ENCODE results near the gene HADHA. TPM values are rescaled to one million over a fixed set of nuclear protein-coding genes. Genes with fewer than 3 reads are reported as not detected.

The HADHA gene
- total and polyA plus RNA-seq, 7 experiments from 2014 or later: 83.8 to 150 (median 103) TPM

DNA sequence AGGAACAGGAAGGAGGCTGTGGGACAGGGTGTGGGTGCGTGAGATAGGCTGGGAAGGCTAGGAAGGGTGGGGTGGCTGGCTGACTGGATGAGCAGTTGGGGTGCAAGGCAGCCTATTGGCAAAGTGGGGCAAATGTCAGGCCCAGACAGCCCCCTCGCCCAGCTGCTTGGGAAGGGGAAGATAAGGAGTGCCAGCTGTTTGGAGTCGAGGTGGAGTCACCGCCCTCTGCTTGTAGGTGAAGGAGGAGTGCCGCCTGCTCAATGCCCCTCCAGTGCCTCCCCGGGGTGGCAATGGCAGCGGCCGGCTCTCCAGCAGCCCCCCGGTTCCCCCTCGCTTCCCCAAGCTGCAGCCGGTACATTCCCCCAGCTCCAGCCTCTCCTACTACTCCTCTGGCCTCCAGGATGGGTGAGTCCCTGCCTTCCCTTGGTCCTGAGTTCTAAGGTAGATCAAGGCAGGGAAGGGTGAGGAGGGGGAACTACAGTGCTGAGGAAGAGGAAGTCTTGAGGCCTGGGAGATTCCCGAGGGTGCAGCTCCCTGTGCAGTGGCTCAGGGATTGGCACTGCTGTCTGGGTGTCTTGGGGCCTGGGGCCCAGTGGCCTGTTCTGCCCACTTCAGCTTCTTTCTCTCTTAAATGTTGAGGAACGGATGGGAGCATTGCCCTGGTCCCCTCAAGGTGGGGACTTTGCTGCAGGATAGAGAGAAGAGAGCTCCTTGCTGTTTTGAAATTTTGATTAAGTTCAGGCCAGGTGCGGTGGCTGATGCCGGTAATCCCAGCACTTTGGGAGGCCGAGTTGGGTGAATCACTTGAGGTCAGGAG is 58.3 kb downstream of the HADHA start:
- Histone ChIP-seq H3K27me3 (ENCODE audit: control insufficient read depth in 2 of 2, insufficient read depth in 2 of 2, low read length in 2 of 2) (no peaks in the 10 kb centered on the region), H3K4me3 (ENCODE audit: low read length) (peak overlapping the region; percentile 68)
- H3K27me3 Mint-ChIP-seq: peaks cover 2 to 11% (median 2%) of the 10 kb centered on the region in 5 donors

DNA sequence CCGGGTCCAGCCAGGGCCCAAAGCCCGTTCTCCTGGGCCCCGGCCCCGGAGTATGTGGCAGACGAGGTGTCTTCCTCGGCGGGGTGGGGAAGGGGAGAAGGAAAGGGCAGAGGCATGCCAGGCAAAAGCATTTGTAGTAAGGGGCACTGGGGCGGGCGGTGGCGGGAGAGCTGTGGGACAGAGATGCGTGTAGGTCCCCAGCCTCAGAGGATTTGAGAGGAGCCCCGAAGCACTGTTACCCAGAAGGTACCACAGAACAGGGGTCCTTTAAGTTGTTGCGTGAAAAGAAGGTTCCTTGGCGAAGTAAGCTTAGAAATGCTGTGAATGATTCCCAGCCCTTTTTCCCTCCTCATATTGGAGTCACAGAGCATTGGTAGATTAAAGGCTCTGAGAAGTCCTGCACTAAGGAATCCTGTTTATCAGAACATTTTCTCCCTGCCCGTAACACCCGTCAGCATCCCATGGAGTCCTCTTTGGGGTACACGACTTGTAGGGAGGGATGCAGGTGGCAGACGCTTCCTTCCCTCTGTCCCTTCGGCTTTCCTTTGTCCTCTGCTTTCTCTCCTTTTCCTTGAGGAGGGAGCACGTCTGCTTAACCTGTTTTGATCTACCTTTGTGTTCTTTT is 59.0 kb downstream of the HADHA start:
- Mint-ChIP-seq H3K36me3 (peaks cover 0 to 3% (median 0%) of the 10 kb centered on the region in 5 donors), H3K27ac (peak overlapping the region in 8 of 9 donors; percentile 55 to 90 (median 70)), H3K9me3 (peaks cover 0 to 3% (median 0%) of the 10 kb centered on the region in 11 donors), H3K4me1 (peaks cover 6 to 25% (median 22%) of the 10 kb centered on the region in 7 donors), H3K4me3 (peak overlapping the region; percentile 71 to 91 (median 85)), H3K27me3 (peaks cover 6 to 19% (median 9%) of the 10 kb centered on the region in 5 donors)
- no peaks in the 10 kb centered on the region for H3K27me3 ChIP-seq (ENCODE audit: control insufficient read depth in 2 of 2, insufficient read depth in 2 of 2, low read length in 2 of 2)
- no peak for DNase-seq
- intact Hi-C loops (cut with micrococcal nuclease): loop anchor here (1.0 to 10.0 kb wide), 5 partner anchors 59 to 579 kb away; partner anchors contain the start of genes DTNB (in 1 of the 2), HADHA (in 1 of the 2), HADHB (in 1 of the 2) and SLC35F6 (in 1 of the 2)
- H3K4me3 ChIP-seq (ENCODE audit: low read length): peak overlapping the region; percentile 68
- no peaks in the 10 kb centered on the region for H3K9me3 ChIP-seq (ENCODE audit: control insufficient read depth in 2 of 3, low read length in 3 of 3)
- H3K36me3 ChIP-seq (ENCODE audit: control insufficient read depth in 2 of 3, insufficient read depth in 3 of 3, low read length in 3 of 3): peaks cover 0 to 11% (median 0%) of the 10 kb centered on the region in 3 experiments
- ChIA-PET POLR2A (interaction anchor here (0.8 to 2.3 kb wide), 11 partner anchors 10 to 512 kb away, joined by 3 to 13 read pairs (median 5); partner anchors contain the start of genes ASXL2, DTNB, HADHA and HADHB), CTCF (interaction anchor here (1.0 to 1.5 kb wide), 4 partner anchors 14 to 194 kb away, joined by 3 to 5 read pairs (median 4); no protein-coding TSS in a partner anchor)
- peak overlapping the region; percentile 71 for H3K27ac ChIP-seq (ENCODE audit: low read depth, low read length)
- H3K4me1 ChIP-seq (ENCODE audit: control insufficient read depth in 2 of 2, insufficient read depth in 2 of 2, low read length in 2 of 2): peaks cover 5 to 8% of the 10 kb centered on the region in 2 donors
- ATAC-seq: no peak

More for the DNA sequence above, 58.3 kb downstream of the HADHA start:
- peak overlapping the region; percentile 4 to 87 (median 67) for H3K27ac Mint-ChIP-seq
- H3K36me3 Mint-ChIP-seq: peaks cover 0 to 5% (median 0%) of the 10 kb centered on the region in 5 donors
- intact Hi-C loops (cut with micrococcal nuclease): loop anchor here (1.0 to 10.0 kb wide), 5 partner anchors 59 to 579 kb away; partner anchors contain the start of genes DTNB (in 1 of the 2), HADHA (in 1 of the 2), HADHB (in 1 of the 2) and SLC35F6 (in 1 of the 2)
- ChIA-PET CTCF (interaction anchor here (0.6 to 1.5 kb wide), 3 partner anchors 14 to 509 kb away, joined by 3 read pairs; no protein-coding TSS in a partner anchor), POLR2A (interaction anchor here (1.1 to 2.3 kb wide), 3 partner anchors 11 to 77 kb away, joined by 3 to 10 read pairs (median 8); partner anchors contain the start of genes HADHA and HADHB)
- Histone ChIP-seq H3K27ac (ENCODE audit: low read depth, low read length) (no peak overlapping the region), H3K36me3 (ENCODE audit: control insufficient read depth in 2 of 3, insufficient read depth in 3 of 3, low read length in 3 of 3) (peaks cover 0 to 18% (median 0%) of the 10 kb centered on the region in 3 experiments), H3K9me3 (ENCODE audit: control insufficient read depth in 2 of 3, low read length in 3 of 3) (no peaks in the 10 kb centered on the region), H3K4me1 (ENCODE audit: control insufficient read depth in 2 of 2, insufficient read depth in 2 of 2, low read length in 2 of 2) (peaks cover 5 to 8% of the 10 kb centered on the region in 2 donors)
- ATAC-seq (no peak), DNase-seq (no peak)
- H3K4me3 Mint-ChIP-seq: peak overlapping the region; percentile 71 to 91 (median 85)
- peaks cover 6 to 23% (median 20%) of the 10 kb centered on the region in 7 donors for H3K4me1 Mint-ChIP-seq
- peaks cover 0 to 3% (median 0%) of the 10 kb centered on the region in 11 donors for H3K9me3 Mint-ChIP-seq

DNA sequence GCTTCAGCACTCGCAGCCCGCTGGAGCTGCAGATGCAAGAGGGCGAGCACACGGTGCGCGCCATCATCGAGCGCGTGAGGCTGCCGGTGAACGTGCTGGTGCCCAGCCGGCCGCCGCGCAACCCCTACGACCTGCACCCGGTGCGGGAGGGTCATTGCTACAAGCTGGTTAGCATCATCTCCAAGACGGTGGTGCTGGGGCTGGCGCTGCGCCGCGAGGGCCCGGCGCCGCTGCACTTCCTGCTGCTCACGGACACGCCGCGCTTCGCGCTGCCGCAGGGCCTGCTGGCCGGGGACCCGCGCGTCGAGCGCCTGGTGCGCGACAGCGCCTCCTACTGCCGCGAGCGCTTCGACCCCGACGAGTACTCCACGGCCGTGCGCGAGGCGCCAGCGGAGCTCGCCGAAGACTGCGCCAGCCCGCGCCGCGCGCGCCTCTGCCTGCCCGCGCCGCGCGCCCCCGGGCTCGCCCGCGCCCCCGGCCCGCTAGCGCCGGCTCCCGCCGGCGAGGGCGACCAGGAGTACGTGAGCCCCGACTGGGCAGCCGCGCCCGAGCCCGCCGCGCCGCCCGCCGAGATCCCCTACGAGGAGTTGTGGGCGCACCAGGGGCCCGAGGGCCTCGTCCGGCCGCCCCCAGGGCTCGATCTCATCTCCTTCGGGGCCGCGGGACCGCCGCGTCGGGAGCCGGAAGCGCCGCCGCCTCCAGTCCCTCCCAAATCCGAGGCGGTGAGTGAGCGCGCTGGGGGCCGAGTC is 59.7 kb downstream of the HADHA start:
- Histone ChIP-seq H3K9me3 (ENCODE audit: control insufficient read depth in 2 of 3, low read length in 3 of 3) (no peaks in the 10 kb centered on the region), H3K4me1 (ENCODE audit: control insufficient read depth in 2 of 2, insufficient read depth in 2 of 2, low read length in 2 of 2) (peaks cover 5 to 8% of the 10 kb centered on the region in 2 donors), H3K4me3 (ENCODE audit: low read length) (peak overlapping the region; percentile 68), H3K27me3 (ENCODE audit: control insufficient read depth in 2 of 2, insufficient read depth in 2 of 2, low read length in 2 of 2) (no peaks in the 10 kb centered on the region), H3K27ac (ENCODE audit: low read depth, low read length) (peak overlapping the region; percentile 71), H3K36me3 (ENCODE audit: control insufficient read depth in 2 of 3, insufficient read depth in 3 of 3, low read length in 3 of 3) (peaks cover 0 to 6% (median 0%) of the 10 kb centered on the region in 3 experiments)
- H3K9me3 Mint-ChIP-seq: peaks cover 0 to 3% (median 0%) of the 10 kb centered on the region in 11 donors
- peaks cover 11 to 23% (median 15%) of the 10 kb centered on the region in 5 donors for H3K27me3 Mint-ChIP-seq
- ChIA-PET POLR2A (interaction anchor here (0.8 to 2.3 kb wide), 15 partner anchors 9 to 512 kb away, joined by 3 to 13 read pairs (median 4); partner anchors contain the start of genes ASXL2, DTNB, HADHA and HADHB), CTCF (interaction anchor here (1.0 to 1.5 kb wide), 4 partner anchors 15 to 193 kb away, joined by 3 to 5 read pairs (median 4); no protein-coding TSS in a partner anchor)
- ATAC-seq (peak; percentile 98), DNase-seq (peak; percentile 82 to 91 (median 88))
- intact Hi-C loops (cut with micrococcal nuclease): loop anchor here (1.0 to 10.0 kb wide), 12 partner anchors 12 to 580 kb away; partner anchors contain the start of genes ASXL2 (in 2 of the 2), HADHA (in 2 of the 2), HADHB (in 2 of the 2) and DTNB (in 1 of the 2)
- peaks cover 0 to 3% (median 0%) of the 10 kb centered on the region in 5 donors for H3K36me3 Mint-ChIP-seq
- H3K4me3 Mint-ChIP-seq: peak overlapping the region; percentile 79 to 91 (median 85)
- peak overlapping the region in 7 of 9 donors; percentile 25 to 90 (median 67) for H3K27ac Mint-ChIP-seq
- peaks cover 6 to 30% (median 23%) of the 10 kb centered on the region in 7 donors for H3K4me1 Mint-ChIP-seq

DNA sequence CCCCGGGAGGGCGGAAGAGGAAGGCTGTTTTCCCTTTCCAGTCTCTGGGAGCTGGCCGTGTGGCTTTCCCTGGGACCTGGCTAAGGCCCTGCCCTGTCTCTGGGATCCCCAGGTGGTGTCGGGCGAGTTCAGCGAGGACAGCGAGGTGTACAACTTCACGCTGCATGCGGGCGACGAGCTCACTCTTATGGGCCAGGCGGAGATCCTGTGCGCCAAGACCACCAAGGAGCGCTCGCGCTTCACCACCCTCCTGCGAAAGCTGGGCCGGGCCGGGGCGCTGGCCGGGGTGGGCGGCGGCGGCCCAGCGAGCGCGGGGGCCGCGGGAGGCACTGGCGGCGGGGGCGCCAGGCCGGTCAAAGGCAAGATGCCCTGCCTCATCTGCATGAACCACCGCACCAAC is 60.3 kb downstream of the HADHA start:
- intact Hi-C loops (cut with micrococcal nuclease): loop anchor here (1.0 to 10.0 kb wide), 11 partner anchors 12 to 581 kb away; partner anchors contain the start of genes ASXL2 (in 2 of the 2), HADHA (in 2 of the 2), HADHB (in 2 of the 2) and RAB10 (in 1 of the 2)
- peak overlapping the region; percentile 66 to 87 (median 80) for H3K4me3 Mint-ChIP-seq
- no peak for DNase-seq
- H3K27ac ChIP-seq (ENCODE audit: low read depth, low read length): peak overlapping the region; percentile 62
- no peaks in the 10 kb centered on the region for H3K27me3 ChIP-seq (ENCODE audit: control insufficient read depth in 2 of 2, insufficient read depth in 2 of 2, low read length in 2 of 2)
- peaks cover 0 to 1% (median 0%) of the 10 kb centered on the region in 11 donors for H3K9me3 Mint-ChIP-seq
- H3K4me1 Mint-ChIP-seq: peaks cover 11 to 34% (median 29%) of the 10 kb centered on the region in 7 donors
- POLR2A ChIA-PET: interaction anchor here (0.9 to 2.3 kb wide), 12 partner anchors 9 to 511 kb away, joined by 3 to 13 read pairs (median 5); partner anchors contain the start of genes ASXL2, DTNB, HADHA and HADHB
- H3K4me1 ChIP-seq (ENCODE audit: control insufficient read depth in 2 of 2, insufficient read depth in 2 of 2, low read length in 2 of 2): peaks cover 5 to 14% of the 10 kb centered on the region in 2 donors
- H3K36me3 Mint-ChIP-seq: peaks cover 0 to 3% (median 0%) of the 10 kb centered on the region in 5 donors
- CTCF ChIA-PET: interaction anchor here (0.6 to 1.2 kb wide), 3 partner anchors 32 to 149 kb away, joined by 3 to 4 read pairs (median 3); no protein-coding TSS in a partner anchor
- peaks cover 0 to 6% (median 0%) of the 10 kb centered on the region in 3 experiments for H3K36me3 ChIP-seq (ENCODE audit: control insufficient read depth in 2 of 3, insufficient read depth in 3 of 3, low read length in 3 of 3)
- no peak for ATAC-seq
- peaks cover 11 to 27% (median 18%) of the 10 kb centered on the region in 5 donors for H3K27me3 Mint-ChIP-seq
- H3K9me3 ChIP-seq (ENCODE audit: control insufficient read depth in 2 of 3, low read length in 3 of 3): no peaks in the 10 kb centered on the region
- H3K27ac Mint-ChIP-seq: peak overlapping the region; percentile 18 to 91 (median 73)
- peak overlapping the region; percentile 61 for H3K4me3 ChIP-seq (ENCODE audit: low read length)

DNA sequence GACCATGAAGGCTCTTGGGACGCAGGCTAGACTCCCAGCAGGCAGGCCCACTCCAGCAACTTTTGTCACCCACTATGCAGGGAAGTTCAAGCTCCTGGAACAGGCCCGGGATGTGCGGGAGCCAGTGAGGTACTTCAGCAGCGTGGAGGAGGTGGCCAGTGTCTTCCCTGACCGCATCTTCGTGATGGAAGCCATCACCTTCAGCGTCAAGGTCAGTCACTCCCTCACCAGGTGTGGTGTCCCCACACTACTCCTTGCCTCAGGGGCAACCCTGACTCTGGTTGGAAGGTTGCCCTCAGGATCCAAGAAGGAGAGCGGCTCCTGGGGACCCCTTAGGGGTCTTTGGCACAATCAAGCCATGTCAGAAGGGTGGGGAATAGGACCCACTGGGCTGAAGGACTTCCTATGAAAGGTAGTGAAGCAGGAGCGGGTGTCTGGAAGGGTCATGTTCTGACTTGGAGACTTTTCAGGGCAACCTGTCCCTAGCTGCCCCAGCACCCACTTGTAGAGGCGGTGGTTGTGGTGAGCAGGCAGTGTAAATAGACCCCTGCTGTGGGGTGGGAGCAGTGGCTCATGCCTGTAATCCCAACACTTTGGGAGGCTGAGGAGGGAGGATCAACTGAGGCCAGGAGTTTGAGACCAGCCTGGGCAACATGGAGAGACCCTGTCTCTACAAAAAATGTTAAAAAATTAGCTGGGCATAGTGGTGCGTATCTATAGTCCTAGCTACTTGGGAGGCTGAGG is 61.4 kb downstream of the HADHA start:
- Mint-ChIP-seq H3K27me3 (peaks cover 11 to 31% (median 19%) of the 10 kb centered on the region in 5 donors), H3K4me1 (peaks cover 12 to 35% (median 27%) of the 10 kb centered on the region in 7 donors), H3K4me3 (peak overlapping the region in 9 of 10 donors; percentile 18 to 85 (median 75)), H3K27ac (peak overlapping the region in 2 of 9 donors; percentile 36 to 84), H3K36me3 (peaks cover 0 to 3% (median 0%) of the 10 kb centered on the region in 5 donors), H3K9me3 (no peaks in the 10 kb centered on the region)
- peaks cover 5 to 14% of the 10 kb centered on the region in 2 donors for H3K4me1 ChIP-seq (ENCODE audit: control insufficient read depth in 2 of 2, insufficient read depth in 2 of 2, low read length in 2 of 2)
- intact Hi-C loops (cut with micrococcal nuclease): loop anchor here in 1 of 2 donors (10.0 kb wide), 1 partner anchor 582 kb away; the partner anchor contains the start of gene SLC35F6
- H3K27ac ChIP-seq (ENCODE audit: low read depth, low read length): no peak overlapping the region
- H3K4me3 ChIP-seq (ENCODE audit: low read length): no peak overlapping the region
- CTCF ChIA-PET: interaction anchor here (1.0 kb wide), 1 partner anchor 144 kb away, joined by 3 read pairs; no protein-coding TSS in a partner anchor
- POLR2A ChIA-PET: interaction anchor here (1.3 to 2.3 kb wide), 4 partner anchors 9 to 305 kb away, joined by 4 to 13 read pairs (median 7); partner anchors contain the start of genes ASXL2 and RAB10
- DNase-seq (no peak), ATAC-seq (no peak)
- no peaks in the 10 kb centered on the region for H3K27me3 ChIP-seq (ENCODE audit: control insufficient read depth in 2 of 2, insufficient read depth in 2 of 2, low read length in 2 of 2)
- H3K36me3 ChIP-seq (ENCODE audit: control insufficient read depth in 2 of 3, insufficient read depth in 3 of 3, low read length in 3 of 3): peaks cover 0 to 3% (median 0%) of the 10 kb centered on the region in 3 experiments
- H3K9me3 ChIP-seq (ENCODE audit: control insufficient read depth in 2 of 3, low read length in 3 of 3): no peaks in the 10 kb centered on the region

Measured in naive thymus-derived CD4-positive, alpha-beta T cell (primary cell).